GM23338 (cell line): Measurements from ENCODE around the gene ZNF512. TPM values are rescaled to one million over a fixed set of nuclear protein-coding genes. Genes with fewer than 3 reads are reported as not detected.

Experiments
- ATAC-seq: fragments of 200-7000 bp; cut with Tn5 transposase; 3 replicates; pipeline ENCODE4 v1.9.1; 2020
- DNase-seq: peaks from one replicate; pipeline ENCODE4 v3.0.0-alpha.2; 2015; ENCODE audit warnings: low spot score
- H2AFZ ChIP-seq: fragments of 200-600 bp; sonication (generic); 2 replicates; pipeline ENCODE4 v1.8.0; 2016; ENCODE audit warnings: antibody characterized with exemption, mild to moderate bottlenecking, moderate library complexity
- H3F3A ChIP-seq: fragments of 200-600 bp; sonication (generic); replicated peaks from 2 replicates; pipeline ENCODE4 v1.8.0; 2017; ENCODE audit warnings: antibody characterized with exemption, mixed run types, low read depth
- H3K27ac ChIP-seq: fragments of 200-600 bp; sonication (generic); 2 replicates; pipeline ENCODE4 v1.6.1; 2016; ENCODE audit warnings: low read depth
- H3K27me3 ChIP-seq: fragments of 200-600 bp; sonication (generic); 2 replicates; pipeline ENCODE4 v1.8.0; 2016; ENCODE audit warnings: mild to moderate bottlenecking, mixed run types, moderate library complexity; ENCODE audit not compliant: insufficient read depth
- H3K36me3 ChIP-seq: fragments of 200-600 bp; sonication (generic); 2 replicates; pipeline ENCODE4 v1.8.0; 2016; ENCODE audit warnings: mild to moderate bottlenecking; ENCODE audit not compliant: insufficient read depth
- H3K4me1 ChIP-seq: fragments of 200-600 bp; sonication (generic); 2 replicates; pipeline ENCODE4 v1.8.0; 2016; ENCODE audit warnings: mild to moderate bottlenecking, moderate library complexity; ENCODE audit not compliant: insufficient read depth
- H3K4me2 ChIP-seq: fragments of 200-600 bp; sonication (generic); 2 replicates; pipeline ENCODE4 v1.7.1; 2017; ENCODE audit warnings: mixed run types
- H3K4me3 ChIP-seq: fragments of 200-600 bp; sonication (generic); 2 replicates; pipeline ENCODE4 v1.6.1; 2016; ENCODE audit warnings: mixed run types
- H3K79me2 ChIP-seq: fragments of 200-600 bp; sonication (generic); replicated peaks from 2 replicates; pipeline ENCODE4 v1.8.0; 2017; ENCODE audit warnings: mild to moderate bottlenecking; ENCODE audit not compliant: insufficient read depth
- H3K9me2 ChIP-seq: fragments of 200-600 bp; sonication (generic); 2 replicates; pipeline ENCODE4 v1.8.0; 2017; ENCODE audit not compliant: insufficient read depth
- H4K20me1 ChIP-seq: fragments of 200-600 bp; sonication (generic); replicated peaks from 2 replicates; pipeline ENCODE4 v1.8.0; 2017; ENCODE audit warnings: mild to moderate bottlenecking; ENCODE audit not compliant: insufficient read depth
- H3K27ac Mint-ChIP-seq: 2 replicates; pipeline ENCODE4 v1.8.0; 2020; ENCODE audit warnings: inconsistent platforms, mild to moderate bottlenecking, moderate library complexity, mixed read lengths
- H3K27me3 Mint-ChIP-seq: 3 replicates; pipeline ENCODE4 v1.8.0; 2022; ENCODE audit warnings: low read depth, mild to moderate bottlenecking, moderate library complexity, mixed read lengths, inconsistent platforms; ENCODE audit not compliant: insufficient read depth, poor library complexity
- H3K36me3 Mint-ChIP-seq: 3 replicates; pipeline ENCODE4 v1.8.0; 2021; ENCODE audit warnings: low read depth, mild to moderate bottlenecking, inconsistent platforms, moderate library complexity, mixed read lengths
- H3K4me1 Mint-ChIP-seq: 3 replicates; pipeline ENCODE4 v1.8.0; 2020; ENCODE audit warnings: mild to moderate bottlenecking, inconsistent platforms, mixed read lengths
- H3K4me3 Mint-ChIP-seq: 3 replicates; pipeline ENCODE4 v1.8.0; 2021; ENCODE audit warnings: moderate library complexity, mild to moderate bottlenecking, inconsistent platforms, mixed read lengths
- H3K9me3 Mint-ChIP-seq: 3 replicates; pipeline ENCODE4 v1.8.0; 2020; ENCODE audit warnings: moderate library complexity, mild to moderate bottlenecking, inconsistent platforms, mixed read lengths
- CTCF ChIP-seq, 2 experiments: fragments of 200-600 bp in 1 of 2; sonication (generic) in 1 of 2; conservative IDR thresholded peaks; 2 replicates each; pipeline versions ENCODE4 v1.5.1 to v1.6.1; 2016 to 2017; ENCODE audit warnings: antibody characterized with exemption in 2 of 2, low read depth in 2 of 2, mild to moderate bottlenecking in 2 of 2, moderate library complexity in 1 of 2
- EZH2phosphoT487 ChIP-seq: fragments of 200-600 bp; sonication (generic); IDR thresholded peaks from one replicate; pipeline ENCODE4 v1.8.1; 2018; ENCODE audit warnings: antibody characterized with exemption; ENCODE audit not compliant: unreplicated experiment
- NANOG ChIP-seq: IDR thresholded peaks from 2 replicates; pipeline ENCODE4 v1.6.1; 2016; ENCODE audit warnings: antibody characterized with exemption, borderline replicate concordance
- REST ChIP-seq: IDR thresholded peaks from one replicate; pipeline ENCODE4 v1.6.1; 2018; ENCODE audit warnings: antibody characterized with exemption; ENCODE audit not compliant: unreplicated experiment
- ZNF462 ChIP-seq: fragments of 250-450 bp; sonication (Bioruptor Pico); IDR thresholded peaks from 2 replicates; pipeline ENCODE4 v1.5.0; 2020; ENCODE audit warnings: mild to moderate bottlenecking, moderate library complexity
- polyA plus RNA-seq: library from polyadenylated mRNA; unstranded; fragments of >200 nt; fragmentation: Nextera tagmentation; extraction: Ambion mirVana; gene quantifications from 2 replicates; pipeline ENCODE4 v1.2.1, GENCODE V29; 2016
- total RNA-seq: library from RNA; depleted of rRNA; stranded (reverse); fragments of >200 nt; shearing (Covaris generic); gene quantifications from 2 replicates; pipeline ENCODE4 v1.2.3, GENCODE V29; 2014

The ZNF512 gene
- total and polyA plus RNA-seq, 2 experiments from 2014 or later = 26.0 to 38.4 TPM

GRCh38 chr2:27651056-27651455, 68.2 kb downstream of the ZNF512 start:
- peaks cover 54% of the 10 kb centered on the region for H3K36me3 Mint-ChIP-seq

More at GRCh38 chr2:27651056-27651455, 68.2 kb downstream of the ZNF512 start:
- Mint-ChIP-seq H3K4me1 (no peaks in the 10 kb centered on the region), H3K9me3 (no peaks in the 10 kb centered on the region), H3K4me3 (no peak overlapping the region), H3K27me3 (peaks cover 2% of the 10 kb centered on the region), H3K27ac (no peak overlapping the region)
- Histone ChIP-seq H3K4me2 (no peak overlapping the region), H3F3A (no peaks in the 10 kb centered on the region), H4K20me1 (0 out of 2 replicates have a peak, but pooled peaks cover 7% of the 10 kb centered on the region), H3K27ac (no peak overlapping the region), H2AFZ (no peak overlapping the region), H3K4me1 (no peaks in the 10 kb centered on the region), H3K79me2 (no peaks in the 10 kb centered on the region), H3K4me3 (no peak overlapping the region), H3K27me3 (no peaks in the 10 kb centered on the region), H3K9me2 (no peaks in the 10 kb centered on the region), H3K36me3 (peaks cover 37% of the 10 kb centered on the region)
- DNase-seq = no peak
- no peak for ATAC-seq
- TF ChIP-seq REST (no peak), CTCF (conservative IDR thresholded peaks at IDR 0.05; ENCODE audit: low read depth in 2 of 2) (no peak), EZH2phosphoT487 (no peak), ZNF462 (CRISPR knock-in tag) (no peak), NANOG (no peak)
